DMS53 (cell line): ENCODE measurements around the gene HBA2.
"Not testable (repeated sequence)": the region's sequence is repeated elsewhere in the genome, so short reads cannot be mapped to it uniquely, and the experiment has no call there.

Source experiments
- DNase-seq: peaks from one replicate; lab custom pipeline; 2025; lab: John Stamatoyannopoulos, UW

Gene HBA2

DNA sequence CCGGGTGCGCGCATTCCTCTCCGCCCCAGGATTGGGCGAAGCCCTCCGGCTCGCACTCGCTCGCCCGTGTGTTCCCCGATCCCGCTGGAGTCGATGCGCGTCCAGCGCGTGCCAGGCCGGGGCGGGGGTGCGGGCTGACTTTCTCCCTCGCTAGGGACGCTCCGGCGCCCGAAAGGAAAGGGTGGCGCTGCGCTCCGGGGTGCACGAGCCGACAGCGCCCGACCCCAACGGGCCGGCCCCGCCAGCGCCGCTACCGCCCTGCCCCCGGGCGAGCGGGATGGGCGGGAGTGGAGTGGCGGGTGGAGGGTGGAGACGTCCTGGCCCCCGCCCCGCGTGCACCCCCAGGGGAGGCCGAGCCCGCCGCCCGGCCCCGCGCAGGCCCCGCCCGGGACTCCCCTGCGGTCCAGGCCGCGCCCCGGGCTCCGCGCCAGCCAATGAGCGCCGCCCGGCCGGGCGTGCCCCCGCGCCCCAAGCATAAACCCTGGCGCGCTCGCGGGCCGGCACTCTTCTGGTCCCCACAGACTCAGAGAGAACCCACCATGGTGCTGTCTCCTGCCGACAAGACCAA is at the start of gene HBA2:
TSS of gene HBA2 (plus strand) at position 503 of the 568 bp plus-strand sequence. CDS start at position 540, 37 bp downstream.
- not testable (repeated sequence) for DNase-seq

DNA sequence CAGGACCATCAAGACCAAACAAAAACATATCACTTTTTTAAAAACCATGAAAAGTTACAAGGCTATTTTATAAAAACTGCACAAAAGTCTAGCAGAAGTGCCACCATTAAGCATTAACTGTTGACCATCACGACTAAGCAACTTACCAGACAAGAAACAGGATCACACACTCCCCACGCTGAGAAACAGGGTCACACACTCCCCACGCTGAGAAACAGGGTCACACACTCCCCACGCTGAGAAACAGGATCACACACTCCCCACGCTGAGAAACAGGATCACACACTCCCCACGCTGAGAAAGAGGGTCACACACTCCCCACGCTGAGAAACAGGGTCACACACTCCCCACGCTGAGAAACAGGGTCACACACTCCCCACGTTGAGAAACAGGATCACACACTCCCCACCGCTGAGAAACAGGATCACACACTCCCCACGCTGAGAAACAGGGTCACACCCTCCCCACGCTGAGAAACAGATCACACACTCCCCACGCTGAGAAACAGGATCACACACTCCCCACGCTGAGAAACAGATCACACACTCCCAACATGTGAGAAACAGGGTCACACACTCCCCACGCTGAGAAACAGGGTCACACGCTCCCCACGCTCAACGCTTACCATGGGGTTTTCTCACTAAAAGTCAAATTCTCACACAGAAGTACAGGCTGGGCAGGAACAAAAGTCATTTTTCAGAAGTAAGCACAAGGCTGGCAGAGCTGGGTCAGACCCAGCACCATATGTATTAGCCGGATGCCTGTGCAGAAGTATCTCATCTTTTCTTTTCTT is 48.9 kb upstream of the HBA2 start:
- DNase-seq: not testable (repeated sequence)

- DNase-seq: no peak
Observed at GRCh38 chr16:125011-125410, 47.7 kb upstream of the HBA2 start.

GRCh38 chr16:129075-129474 is 43.6 kb upstream of the HBA2 start:
- DNase-seq: no peak

- DNase-seq: no peak
Observed at GRCh38 chr16:130533-131173, 42.0 kb upstream of the HBA2 start.

DNA sequence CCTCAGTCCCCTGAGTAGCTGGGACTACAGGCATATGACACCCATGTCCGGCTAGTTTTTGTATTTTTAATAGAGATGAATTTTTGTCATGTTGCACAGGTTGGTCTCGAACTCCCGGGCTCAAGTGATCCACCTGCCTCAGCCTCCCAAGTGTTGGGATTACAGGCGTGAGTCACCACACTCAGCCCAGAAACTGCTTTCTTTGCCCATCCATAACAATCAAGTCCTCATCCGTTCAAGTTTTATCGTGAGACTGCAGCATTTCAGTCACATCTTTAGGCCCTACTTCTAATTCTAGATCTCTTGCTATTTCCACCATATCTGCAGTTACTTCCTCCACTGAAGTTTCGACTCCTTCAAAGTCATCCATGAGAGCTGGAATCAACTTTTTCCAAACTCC is 40.6 kb upstream of the HBA2 start:
- no peak for DNase-seq

GRCh38 chr16:133716-134115 is 39.0 kb upstream of the HBA2 start:
- DNase-seq: no peak

GRCh38 chr16:138049-138417 is 34.6 kb upstream of the HBA2 start:
- peak; percentile 39 for DNase-seq

DNA sequence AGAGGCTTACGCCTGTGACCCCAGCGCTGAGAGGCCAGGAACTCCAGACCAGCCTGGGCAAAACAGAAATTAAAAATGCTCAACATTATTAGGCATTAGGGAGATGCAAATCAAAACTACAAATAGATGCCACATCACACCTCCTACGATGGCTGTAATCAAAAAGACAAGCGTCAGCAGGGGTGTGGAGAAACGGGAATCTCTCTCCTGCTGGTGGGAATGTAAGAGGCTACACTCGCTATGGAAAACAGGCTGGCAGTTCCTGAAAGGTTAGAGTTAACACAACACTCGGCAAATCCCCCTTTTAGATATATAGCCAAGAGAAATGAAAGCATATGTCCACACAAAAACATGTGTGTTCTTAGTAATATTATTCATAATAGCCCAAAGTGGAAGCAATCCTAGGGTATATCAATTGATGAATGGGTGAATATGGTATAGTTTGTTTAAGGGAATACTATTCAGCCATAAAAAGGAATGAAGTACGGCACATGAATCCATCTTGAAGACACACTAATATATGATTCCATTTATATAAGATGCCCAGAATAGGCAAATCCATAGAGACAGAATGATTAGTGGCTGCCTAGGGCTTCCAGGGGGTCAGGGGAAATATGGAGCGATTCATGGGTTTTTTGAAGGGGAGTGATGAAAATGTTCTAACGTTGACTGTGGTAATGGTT is 32.4 kb upstream of the HBA2 start:
- no peak for DNase-seq

DNA sequence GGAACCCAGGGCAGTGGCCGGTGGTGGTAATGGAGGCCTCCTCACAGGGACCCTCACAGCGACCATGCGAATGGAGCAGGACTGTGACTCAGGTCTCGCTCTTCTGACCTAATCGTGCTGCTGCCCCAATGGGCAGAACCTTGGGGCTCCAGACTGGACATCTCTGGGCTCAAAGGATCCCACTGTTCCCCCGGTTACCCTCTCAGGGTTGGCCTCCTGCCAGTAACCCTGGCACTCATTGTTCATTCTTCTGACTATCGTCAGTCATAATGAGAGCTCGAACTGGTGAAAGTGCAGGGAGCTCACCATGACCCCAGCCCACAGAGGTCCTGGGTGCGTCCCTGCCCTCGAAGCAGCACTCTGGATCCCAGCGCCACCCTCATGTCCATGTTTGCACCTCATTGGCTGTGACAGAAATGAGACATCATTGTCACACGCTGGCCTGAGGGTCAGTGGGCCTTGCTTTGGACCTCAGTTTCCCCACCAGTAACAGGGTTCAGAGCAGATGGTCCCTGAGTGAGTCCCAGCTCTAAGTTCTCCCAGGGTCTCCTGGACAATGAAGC is 30.2 kb upstream of the HBA2 start:
- no peak for DNase-seq

DNA sequence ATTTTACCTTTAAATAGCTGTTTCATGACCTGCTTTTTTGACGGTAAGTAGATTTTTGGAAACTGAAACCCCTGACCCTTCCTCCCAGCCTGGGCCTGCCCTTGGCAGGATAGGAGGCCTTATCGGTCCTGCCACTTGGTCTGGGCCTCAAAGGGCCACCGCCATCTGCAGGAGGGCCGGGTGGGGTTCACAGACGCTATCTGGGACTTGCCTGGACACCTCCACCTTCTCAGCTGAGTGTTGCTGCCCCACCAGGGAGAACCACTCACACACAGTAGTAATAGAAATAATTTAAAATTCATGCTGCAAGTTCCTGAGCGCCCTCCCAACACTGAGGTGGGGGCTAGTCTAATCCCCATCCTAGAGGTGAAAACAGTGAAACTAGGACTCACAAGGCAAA is 29.6 kb upstream of the HBA2 start:
- no peak for DNase-seq

GRCh38 chr16:143456-143855 is 29.2 kb upstream of the HBA2 start:
- no peak for DNase-seq

GRCh38 chr16:144797-145252 is 27.9 kb upstream of the HBA2 start:
- no peak for DNase-seq

GRCh38 chr16:146646-147045 is 26.0 kb upstream of the HBA2 start:
- no peak for DNase-seq

DNA sequence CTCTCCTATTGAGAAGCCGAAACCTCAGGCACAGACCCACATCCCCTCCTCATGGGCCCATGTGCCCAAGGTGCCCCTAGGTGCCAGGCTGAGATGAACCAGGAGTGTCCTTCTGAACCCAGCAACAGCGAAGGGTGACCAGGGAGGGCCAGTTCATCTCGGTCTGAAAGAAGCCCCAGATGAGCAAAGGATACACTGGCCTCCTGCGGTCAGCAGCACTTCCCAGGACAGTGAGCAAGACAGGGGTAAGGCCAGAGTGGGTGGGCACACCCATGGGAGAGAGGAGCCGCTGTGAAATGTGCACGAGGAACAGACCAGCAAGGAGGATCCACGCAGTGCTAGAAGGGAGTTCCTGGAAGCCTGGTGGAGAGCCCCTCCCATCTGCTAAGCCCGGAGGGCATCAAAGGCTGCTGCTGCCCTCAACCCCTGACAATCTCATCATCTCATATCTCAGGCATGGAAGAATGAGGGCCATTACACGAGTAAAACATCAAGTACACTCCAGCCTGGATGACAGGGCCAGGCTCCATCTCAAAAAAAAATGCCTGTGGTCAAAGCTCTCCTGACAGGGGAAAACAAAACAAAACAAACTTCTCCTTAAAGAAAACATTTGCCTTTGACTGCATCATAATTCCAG is 23.5 kb upstream of the HBA2 start:
- no peak for DNase-seq

DNA sequence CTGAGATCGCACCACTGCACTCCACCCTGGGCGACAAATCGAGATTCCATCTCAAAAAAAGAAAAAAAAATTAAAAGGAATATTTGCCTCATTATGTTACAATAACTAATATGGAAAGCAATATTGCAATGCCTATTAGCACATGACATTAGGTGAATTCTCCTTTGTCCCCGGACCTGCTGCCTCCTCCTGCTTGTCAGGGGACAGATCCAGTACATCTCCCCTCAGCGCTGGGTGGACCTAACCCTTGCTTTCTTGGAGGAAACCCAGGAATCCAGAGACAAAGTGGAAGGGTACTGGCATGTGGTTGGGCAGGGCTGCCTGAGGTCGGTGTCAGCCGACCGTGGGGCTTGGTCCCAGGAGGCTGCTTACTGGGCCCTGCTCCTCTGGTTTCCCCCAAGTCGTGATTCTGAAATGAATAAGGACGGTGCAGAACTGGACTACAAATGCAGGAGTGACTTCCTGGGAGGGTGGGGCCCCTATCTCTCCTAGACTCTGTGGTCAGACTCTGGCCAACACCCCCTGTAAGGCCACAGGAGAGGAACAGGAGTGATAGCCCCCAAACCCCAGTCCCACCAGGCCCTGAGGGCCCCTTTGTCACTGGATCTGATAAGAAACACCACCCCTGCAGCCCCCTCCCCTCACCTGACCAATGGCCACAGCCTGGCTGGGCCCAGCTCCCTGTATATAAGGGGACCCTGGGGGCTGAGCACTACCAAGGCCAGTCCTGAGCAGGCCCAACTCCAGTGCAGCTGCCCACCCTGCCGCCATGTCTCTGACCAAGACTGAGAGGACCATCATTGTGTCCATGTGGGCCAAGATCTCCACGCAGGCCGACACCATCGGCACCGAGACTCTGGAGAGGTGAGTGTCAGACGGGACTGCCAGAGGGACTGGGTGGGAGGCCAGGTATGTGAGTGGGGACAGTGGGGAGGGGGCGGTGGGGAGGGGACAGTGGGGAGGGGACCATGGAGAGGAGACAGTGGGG is 20.2 kb upstream of the HBA2 start, which contains the start of gene HBZ:
TSS of gene HBZ (plus strand) at position 504 of the 988 bp plus-strand sequence. CDS start at position 770, 266 bp downstream.
- no peak for DNase-seq

- DNase-seq: not testable (repeated sequence)
Observed at GRCh38 chr16:153129-153521, 19.6 kb upstream of the HBA2 start.

- DNase-seq: not testable (repeated sequence)
Observed at GRCh38 chr16:153550-154216, 19.0 kb upstream of the HBA2 start.

DNA sequence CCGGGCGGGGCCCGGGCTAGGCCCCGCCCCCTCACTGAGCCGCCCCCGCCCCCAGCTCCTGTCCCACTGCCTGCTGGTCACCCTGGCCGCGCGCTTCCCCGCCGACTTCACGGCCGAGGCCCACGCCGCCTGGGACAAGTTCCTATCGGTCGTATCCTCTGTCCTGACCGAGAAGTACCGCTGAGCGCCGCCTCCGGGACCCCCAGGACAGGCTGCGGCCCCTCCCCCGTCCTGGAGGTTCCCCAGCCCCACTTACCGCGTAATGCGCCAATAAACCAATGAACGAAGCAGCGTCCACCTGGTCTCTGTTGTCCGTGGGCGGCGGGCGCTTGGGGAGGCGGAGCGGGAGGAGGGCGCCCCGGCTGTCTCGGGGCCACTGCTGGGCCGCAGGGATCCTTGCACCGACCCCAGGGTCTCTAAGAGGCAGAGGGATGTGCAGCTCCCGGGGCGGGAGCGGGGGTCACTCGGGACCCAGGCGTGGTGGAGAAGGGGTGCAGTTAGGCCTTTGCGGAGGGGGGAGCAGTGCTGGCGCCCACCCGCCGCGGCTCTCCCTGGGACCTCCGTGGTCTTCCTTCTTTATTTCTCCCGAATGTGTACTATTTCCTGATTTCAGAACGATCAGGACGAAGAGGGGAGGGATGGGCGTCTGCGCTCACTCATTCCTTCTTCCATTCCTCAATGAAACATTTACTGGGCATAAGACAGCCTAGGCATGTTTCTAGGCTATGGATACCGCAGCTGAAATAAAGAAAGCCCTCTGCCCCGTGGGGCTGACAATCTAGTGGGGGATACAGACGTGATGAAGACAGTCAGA is 18.3 kb upstream of the HBA2 start:
- peak; percentile 48 for DNase-seq
